ENCODE data around the gene MMP13. TPM values are rescaled to one million over a fixed set of nuclear protein-coding genes. Genes with fewer than 3 reads are reported as not detected.

The MMP13 gene
- total RNA-seq, 1 donor from 2014 or later = not detected

Other genes with a start within 250 kb of the MMP13 start
- gene MMP27, start 250.0 kb downstream of the MMP13 start, total RNA-seq = not detected
- not detected for gene MMP8, start 230.8 kb downstream of the MMP13 start, total RNA-seq
- 1.4 TPM for gene MMP10, start 175.1 kb downstream of the MMP13 start, total RNA-seq
- 3.5 TPM for gene MMP1, start 157.6 kb downstream of the MMP13 start, total RNA-seq
- gene MMP3, start 112.1 kb downstream of the MMP13 start, total RNA-seq = 0.56 TPM
- gene MMP12, start 80.8 kb downstream of the MMP13 start, total RNA-seq = 0.16 TPM
- gene DCUN1D5, start 136.4 kb upstream of the MMP13 start, total RNA-seq = 31.4 TPM
- gene DYNC2H1, start 153.7 kb upstream of the MMP13 start, total RNA-seq = 7.9 TPM

Measured in esophagus mucosa (tissue), 1 donor.